Measurements from ENCODE around the gene SLC35G1. TPM values are rescaled to one million over a fixed set of nuclear protein-coding genes. Genes with fewer than 3 reads are reported as not detected.

SLC35G1 gene
- polyA plus RNA-seq, 4 donors = 37.6 to 74.3 (median 59.8) TPM

- peaks cover 5 to 44% (median 7%) of the 10 kb centered on the region in 3 donors for H3K4me1 ChIP-seq (ENCODE audit: control insufficient read depth in 3 of 3, insufficient read depth in 2 of 3, low read depth in 1 of 3, low read length in 2 of 3)
- no peaks in the 10 kb centered on the region for H3K36me3 ChIP-seq (ENCODE audit: control insufficient read depth in 3 of 3, insufficient read depth in 2 of 3, low read depth in 1 of 3, low read length in 3 of 3)
- DNase-seq = peak; percentile 38 to 53
- H3K27ac ChIP-seq (ENCODE audit: low read depth in 1 of 3, low read length in 2 of 3) = peak overlapping the region in 2 of 3 donors; percentile 62 to 82
- H3K27me3 ChIP-seq (ENCODE audit: control insufficient read depth in 3 of 3, insufficient read depth in 3 of 3, low read length in 3 of 3) = no peaks in the 10 kb centered on the region
- H3K9me3 ChIP-seq (ENCODE audit: control insufficient read depth in 2 of 2, insufficient read depth in 1 of 2, low read depth in 1 of 2, low read length in 1 of 2) = peaks cover 0 to 2% of the 10 kb centered on the region in 2 donors
- WGBS, 3 donors = 58 to 70% (median 63%) methylated on average over 2 of the region's 2 CpGs
- no peak overlapping the region for H3K4me3 ChIP-seq (ENCODE audit: low read depth in 1 of 3, low read length in 3 of 3)
- no peak for FAIRE-seq
These were observed 21.2 kb upstream of the SLC35G1 start for GRCh38 chr10:93872375-93873158.

GRCh38 chr10:93873420-93874115 is 20.2 kb upstream of the SLC35G1 start:
- Histone ChIP-seq H3K27me3 (ENCODE audit: control insufficient read depth in 3 of 3, insufficient read depth in 3 of 3, low read length in 3 of 3) (no peaks in the 10 kb centered on the region), H3K9me3 (ENCODE audit: control insufficient read depth in 2 of 2, insufficient read depth in 1 of 2, low read depth in 1 of 2, low read length in 1 of 2) (no peaks in the 10 kb centered on the region), H3K27ac (ENCODE audit: low read depth in 1 of 3, low read length in 2 of 3) (no peak overlapping the region), H3K4me1 (ENCODE audit: control insufficient read depth in 3 of 3, insufficient read depth in 2 of 3, low read depth in 1 of 3, low read length in 2 of 3) (peaks cover 5 to 44% (median 7%) of the 10 kb centered on the region in 3 donors), H3K4me3 (ENCODE audit: low read depth in 1 of 3, low read length in 3 of 3) (no peak overlapping the region), H3K36me3 (ENCODE audit: control insufficient read depth in 3 of 3, insufficient read depth in 2 of 3, low read depth in 1 of 3, low read length in 3 of 3) (no peaks in the 10 kb centered on the region)
- DNase-seq (peak; percentile 37 to 71), FAIRE-seq (no peak)
- WGBS, 3 donors = 53 to 64% (median 61%) methylated on average over 6 of the region's 6 CpGs

GRCh38 chr10:93874309-93875031 is 19.3 kb upstream of the SLC35G1 start:
- H3K36me3 ChIP-seq (ENCODE audit: control insufficient read depth in 3 of 3, insufficient read depth in 2 of 3, low read depth in 1 of 3, low read length in 3 of 3) = no peaks in the 10 kb centered on the region
- H3K4me3 ChIP-seq (ENCODE audit: low read depth in 1 of 3, low read length in 3 of 3) = no peak overlapping the region
- no peaks in the 10 kb centered on the region for H3K9me3 ChIP-seq (ENCODE audit: control insufficient read depth in 2 of 2, insufficient read depth in 1 of 2, low read depth in 1 of 2, low read length in 1 of 2)
- WGBS, 3 donors = 16 to 33% (median 31%) methylated on average over 3 of the region's 3 CpGs
- FAIRE-seq (no peak), DNase-seq (peak; percentile 26 to 52)
- H3K27ac ChIP-seq (ENCODE audit: low read depth in 1 of 3, low read length in 2 of 3) = no peak overlapping the region
- H3K4me1 ChIP-seq (ENCODE audit: control insufficient read depth in 3 of 3, insufficient read depth in 2 of 3, low read depth in 1 of 3, low read length in 2 of 3) = peaks cover 5 to 44% (median 7%) of the 10 kb centered on the region in 3 donors
- H3K27me3 ChIP-seq (ENCODE audit: control insufficient read depth in 3 of 3, insufficient read depth in 3 of 3, low read length in 3 of 3) = no peaks in the 10 kb centered on the region

- Histone ChIP-seq H3K9me3 (ENCODE audit: control insufficient read depth in 2 of 2, insufficient read depth in 1 of 2, low read depth in 1 of 2, low read length in 1 of 2) (no peaks in the 10 kb centered on the region), H3K27ac (ENCODE audit: low read depth in 1 of 3, low read length in 2 of 3) (no peak overlapping the region), H3K4me3 (ENCODE audit: low read depth in 1 of 3, low read length in 3 of 3) (no peak overlapping the region), H3K36me3 (ENCODE audit: control insufficient read depth in 3 of 3, insufficient read depth in 2 of 3, low read depth in 1 of 3, low read length in 3 of 3) (no peaks in the 10 kb centered on the region), H3K4me1 (ENCODE audit: control insufficient read depth in 3 of 3, insufficient read depth in 2 of 3, low read depth in 1 of 3, low read length in 2 of 3) (peaks cover 5 to 43% (median 7%) of the 10 kb centered on the region in 3 donors), H3K27me3 (ENCODE audit: control insufficient read depth in 3 of 3, insufficient read depth in 3 of 3, low read length in 3 of 3) (no peaks in the 10 kb centered on the region)
- no peak for FAIRE-seq
- 74 to 77% (median 77%) methylated on average over 2 of the region's 2 CpGs for WGBS, 3 donors
- DNase-seq = peak in 1 of 2 donors; percentile 6
These were observed 18.8 kb upstream of the SLC35G1 start for GRCh38 chr10:93875032-93875358.

- Histone ChIP-seq H3K4me1 (ENCODE audit: control insufficient read depth in 3 of 3, insufficient read depth in 2 of 3, low read depth in 1 of 3, low read length in 2 of 3) (peaks cover 5 to 30% (median 7%) of the 10 kb centered on the region in 3 donors), H3K27ac (ENCODE audit: low read depth in 1 of 3, low read length in 2 of 3) (no peak overlapping the region), H3K9me3 (ENCODE audit: control insufficient read depth in 2 of 2, insufficient read depth in 1 of 2, low read depth in 1 of 2, low read length in 1 of 2) (no peaks in the 10 kb centered on the region), H3K36me3 (ENCODE audit: control insufficient read depth in 3 of 3, insufficient read depth in 2 of 3, low read depth in 1 of 3, low read length in 3 of 3) (no peaks in the 10 kb centered on the region), H3K27me3 (ENCODE audit: control insufficient read depth in 3 of 3, insufficient read depth in 3 of 3, low read length in 3 of 3) (no peaks in the 10 kb centered on the region), H3K4me3 (ENCODE audit: low read depth in 1 of 3, low read length in 3 of 3) (no peak overlapping the region)
- FAIRE-seq (no peak), DNase-seq (no peak)
These were observed 17.4 kb upstream of the SLC35G1 start for GRCh38 chr10:93876381-93876780.

GRCh38 chr10:93879273-93879672 is 14.5 kb upstream of the SLC35G1 start:
- Histone ChIP-seq H3K27me3 (ENCODE audit: control insufficient read depth in 3 of 3, insufficient read depth in 3 of 3, low read length in 3 of 3) (no peaks in the 10 kb centered on the region), H3K4me1 (ENCODE audit: control insufficient read depth in 3 of 3, insufficient read depth in 2 of 3, low read depth in 1 of 3, low read length in 2 of 3) (peaks cover 0 to 6% (median 0%) of the 10 kb centered on the region in 3 donors), H3K4me3 (ENCODE audit: low read depth in 1 of 3, low read length in 3 of 3) (no peak overlapping the region), H3K9me3 (ENCODE audit: control insufficient read depth in 2 of 2, insufficient read depth in 1 of 2, low read depth in 1 of 2, low read length in 1 of 2) (no peaks in the 10 kb centered on the region), H3K27ac (ENCODE audit: low read depth in 1 of 3, low read length in 2 of 3) (no peak overlapping the region), H3K36me3 (ENCODE audit: control insufficient read depth in 3 of 3, insufficient read depth in 2 of 3, low read depth in 1 of 3, low read length in 3 of 3) (no peaks in the 10 kb centered on the region)
- FAIRE-seq (no peak), DNase-seq (no peak)

- Histone ChIP-seq H3K36me3 (ENCODE audit: control insufficient read depth in 3 of 3, insufficient read depth in 2 of 3, low read depth in 1 of 3, low read length in 3 of 3) (peaks cover 0 to 3% (median under 1%) of the 10 kb centered on the region in 3 donors), H3K27ac (ENCODE audit: low read depth in 1 of 3, low read length in 2 of 3) (peak overlapping the region in 2 of 3 donors; percentile 24 to 91), H3K4me3 (ENCODE audit: low read depth in 1 of 3, low read length in 3 of 3) (peak overlapping the region; percentile 76 to 97 (median 82)), H3K9me3 (ENCODE audit: control insufficient read depth in 2 of 2, insufficient read depth in 1 of 2, low read depth in 1 of 2, low read length in 1 of 2) (no peaks in the 10 kb centered on the region), H3K4me1 (ENCODE audit: control insufficient read depth in 3 of 3, insufficient read depth in 2 of 3, low read depth in 1 of 3, low read length in 2 of 3) (peaks cover 2 to 32% (median 4%) of the 10 kb centered on the region in 3 donors), H3K27me3 (ENCODE audit: control insufficient read depth in 3 of 3, insufficient read depth in 3 of 3, low read length in 3 of 3) (no peaks in the 10 kb centered on the region)
- WGBS, 3 donors = 17 to 36% (median 25%) methylated on average over 22 of the region's 22 CpGs
- FAIRE-seq (no peak), DNase-seq (no peak)
These were observed 969 bp downstream of the SLC35G1 start for GRCh38 chr10:93894516-93895378.

All from small intestine (tissue), 7 donors.